Activated CD8-positive, alpha-beta memory T cell treated with anti-CD3 and anti-CD28 coated beads, Interleukin-2, amount 50 U/mL, for 48 hours (primary cell): ENCODE measurements around the gene PRR23E.

Source experiments
- DNase-seq: peaks from one replicate; pipeline ENCODE4 v3.0.0-alpha.2; 2020

PRR23E gene

GRCh38 chr3:127165694-127166485 is 27.0 kb upstream of the PRR23E start:
- DNase-seq, result no peak

DNA sequence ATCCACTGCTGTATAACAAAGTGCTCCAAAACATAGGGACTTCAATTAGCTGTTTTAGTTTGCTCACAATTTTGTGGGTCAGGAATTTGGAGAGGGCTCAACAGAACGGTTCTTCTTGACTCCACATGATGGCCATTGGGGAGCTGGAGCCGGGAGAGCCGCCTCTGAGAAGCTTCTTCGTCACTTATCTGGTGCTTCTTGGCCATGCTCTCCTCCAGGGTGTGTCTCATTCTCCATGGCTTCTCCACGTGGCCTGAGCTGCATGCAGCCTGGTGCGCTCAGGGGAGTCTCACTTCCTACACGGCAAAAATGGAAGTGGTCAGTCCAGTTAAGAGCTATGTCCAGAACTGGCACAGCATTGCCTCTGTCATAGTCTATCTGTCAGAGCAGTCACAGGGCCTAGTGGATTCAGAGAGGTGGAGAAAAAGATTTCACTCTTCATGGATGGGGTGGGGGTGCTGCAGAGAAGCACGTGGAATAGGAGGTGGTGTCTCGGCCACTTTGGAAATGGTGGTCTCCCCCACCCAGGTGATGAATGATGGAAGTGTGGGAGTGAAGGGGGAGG is 26.3 kb upstream of the PRR23E start:
- no peak for DNase-seq

GRCh38 chr3:127167315-127168043 is 25.5 kb upstream of the PRR23E start:
- DNase-seq, result no peak

GRCh38 chr3:127168271-127168670 is 24.7 kb upstream of the PRR23E start:
- DNase-seq, result no peak

DNA sequence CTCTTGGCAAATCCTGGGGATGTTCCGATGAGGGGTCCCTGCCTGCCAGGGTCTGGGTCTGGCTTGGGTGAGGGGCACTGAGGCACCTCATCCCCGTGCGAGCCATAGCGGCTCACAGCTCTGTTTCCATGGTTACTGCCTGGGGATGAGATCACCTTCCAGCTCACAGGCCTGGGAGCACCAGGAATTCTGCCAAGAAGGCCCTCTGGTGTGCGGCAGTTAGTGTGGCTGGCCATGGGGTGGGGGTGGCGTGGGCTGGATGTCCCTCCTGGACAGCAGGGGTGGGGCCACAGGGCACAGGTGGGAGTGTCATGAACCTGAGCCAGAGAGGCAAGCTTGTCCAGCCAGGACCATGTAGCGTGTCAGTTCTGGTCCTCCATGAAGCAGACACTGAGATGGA is 22.1 kb upstream of the PRR23E start:
- DNase-seq, result no peak

DNA sequence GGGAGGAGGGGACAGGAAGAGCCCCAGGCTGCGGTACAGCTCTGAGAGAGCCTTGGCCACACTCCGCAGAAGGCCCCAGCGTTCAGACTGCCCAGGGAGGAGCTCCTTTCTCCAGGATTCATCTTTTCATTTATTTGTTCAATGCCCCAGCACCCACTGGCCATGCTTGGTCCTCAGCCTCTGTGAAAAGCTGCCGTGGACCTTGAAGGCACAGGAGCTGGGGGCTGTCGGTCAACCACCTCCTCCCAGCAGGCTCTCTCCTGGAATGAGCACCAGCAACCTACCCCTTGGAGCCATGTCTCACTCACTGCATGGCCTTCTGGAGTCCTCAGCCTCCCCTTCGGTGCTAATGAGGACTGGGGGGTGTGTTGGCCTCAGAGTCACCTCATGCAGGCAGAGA is 21.6 kb upstream of the PRR23E start:
- no peak for DNase-seq

DNA sequence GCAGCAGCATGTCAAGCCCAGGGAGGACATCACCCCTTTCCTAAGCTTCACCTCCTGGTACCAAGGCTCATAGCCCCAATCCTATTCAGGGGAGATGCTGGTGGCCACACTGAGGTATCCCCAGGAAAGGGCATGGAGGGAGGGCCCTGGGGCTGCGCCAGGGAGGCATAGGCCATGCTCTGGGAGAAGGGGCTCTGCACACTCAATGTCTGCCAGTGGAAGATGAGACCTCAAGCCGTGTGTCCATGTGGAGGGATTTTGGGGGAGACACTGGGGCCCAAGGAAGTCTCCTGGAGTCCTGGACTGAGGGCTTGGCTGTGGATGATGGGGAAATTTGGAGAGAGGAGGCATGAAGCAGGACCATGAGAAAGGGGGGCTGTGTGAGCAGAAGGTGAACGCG is 21.2 kb upstream of the PRR23E start:
- DNase-seq, result no peak

DNA sequence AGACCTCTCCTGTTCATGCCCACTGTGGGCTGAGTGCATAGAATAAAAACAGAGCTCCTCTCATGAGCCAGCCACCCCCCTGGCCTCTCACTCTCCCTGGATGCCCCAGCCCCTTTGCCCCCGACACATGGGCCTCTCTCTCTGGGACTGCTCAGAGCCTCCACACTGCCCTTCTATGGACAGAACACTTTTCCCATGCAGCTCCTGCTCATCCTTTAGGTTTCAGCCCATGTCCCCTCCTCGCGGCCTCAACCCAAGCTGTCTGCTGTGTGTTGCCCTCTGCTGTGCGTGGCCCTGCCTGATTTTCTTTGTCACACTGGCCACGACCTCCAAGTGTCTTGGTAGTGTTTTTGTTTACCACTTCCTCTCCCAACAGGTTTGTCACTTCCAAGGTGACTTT is 20.7 kb upstream of the PRR23E start:
- no peak for DNase-seq

DNA sequence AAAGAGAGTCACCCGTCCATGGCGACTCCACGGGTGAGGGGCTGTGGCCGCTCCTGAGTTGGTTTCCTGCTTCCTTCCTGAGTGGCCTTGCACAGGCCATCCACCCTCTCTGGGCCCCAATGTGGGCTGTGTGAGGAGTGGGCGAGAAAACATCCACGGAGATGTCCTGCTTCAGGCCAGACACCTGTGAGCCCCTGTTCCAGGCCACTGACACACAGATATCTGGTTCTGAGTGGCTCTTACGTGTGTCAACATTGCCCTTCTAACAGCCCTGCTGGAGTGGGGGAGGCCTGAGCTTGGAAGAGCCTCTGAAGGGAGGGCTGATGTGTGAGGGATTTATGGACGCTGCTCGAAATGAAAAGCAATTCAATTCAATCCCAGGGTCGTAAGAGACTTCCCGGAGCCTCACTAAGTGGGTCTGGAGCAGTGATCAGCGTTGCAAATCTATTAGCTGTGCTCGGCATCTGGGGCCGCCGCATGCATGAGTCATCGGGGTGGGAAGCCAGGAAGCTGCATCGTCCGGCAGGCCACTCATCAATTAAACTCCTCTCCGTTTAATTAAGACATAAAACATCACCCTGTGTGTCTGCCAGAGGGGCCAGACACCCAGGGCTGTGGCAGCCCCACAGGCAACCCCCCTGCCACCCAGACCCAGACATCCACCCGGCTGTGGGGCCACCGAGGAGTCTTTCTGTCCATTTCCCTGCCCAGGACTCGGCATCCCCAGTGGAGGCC is 20.0 kb upstream of the PRR23E start:
- no peak for DNase-seq

- no peak for DNase-seq
Observed at GRCh38 chr3:127173516-127174166, 19.3 kb upstream of the PRR23E start.

- DNase-seq, result no peak
Observed at GRCh38 chr3:127174284-127174683, 18.6 kb upstream of the PRR23E start.

DNA sequence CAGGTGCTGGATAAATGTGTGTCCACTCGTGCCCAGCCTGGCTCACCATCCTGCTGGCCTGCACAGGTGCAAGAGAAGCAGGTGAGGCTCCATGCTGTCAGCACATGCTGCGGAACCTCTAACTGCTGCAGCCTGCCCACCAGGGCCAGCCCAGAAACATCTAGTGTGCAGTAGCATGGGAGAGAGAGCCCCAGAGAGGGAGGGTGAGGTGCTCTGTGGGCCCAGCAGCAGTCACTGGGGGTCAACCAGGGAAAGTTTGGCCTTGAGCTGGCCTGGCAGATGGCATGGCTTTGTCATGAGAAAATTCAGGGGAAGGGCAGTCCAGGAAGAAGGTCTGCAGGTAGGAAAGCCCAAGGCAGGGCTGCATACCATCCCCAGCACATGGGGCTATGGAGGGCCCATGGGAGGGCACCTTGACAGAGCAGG is 18.2 kb upstream of the PRR23E start:
- no peak for DNase-seq

GRCh38 chr3:127175272-127175671 is 17.7 kb upstream of the PRR23E start:
- no peak for DNase-seq

DNA sequence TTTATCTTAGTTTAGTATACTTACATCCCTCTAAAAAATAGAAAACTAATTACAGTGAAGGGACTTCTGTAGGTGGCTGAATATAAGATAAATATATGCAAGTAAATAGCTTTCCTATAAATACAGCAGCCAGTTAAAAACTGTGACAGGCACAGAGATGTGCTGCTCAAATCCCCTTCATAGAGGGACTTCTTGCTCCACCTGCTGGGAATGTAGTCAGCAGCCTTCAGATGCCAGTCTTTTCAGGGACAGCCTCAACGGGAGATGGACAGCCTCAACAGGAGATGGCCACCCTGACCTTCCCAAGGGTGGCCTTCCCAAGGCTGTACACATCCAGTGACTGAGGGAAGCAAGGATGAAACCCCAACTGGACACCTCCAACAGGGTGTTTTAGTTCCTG is 15.7 kb upstream of the PRR23E start:
- DNase-seq, result no peak

GRCh38 chr3:127180859-127181258 is 12.1 kb upstream of the PRR23E start:
- no peak for DNase-seq

DNA sequence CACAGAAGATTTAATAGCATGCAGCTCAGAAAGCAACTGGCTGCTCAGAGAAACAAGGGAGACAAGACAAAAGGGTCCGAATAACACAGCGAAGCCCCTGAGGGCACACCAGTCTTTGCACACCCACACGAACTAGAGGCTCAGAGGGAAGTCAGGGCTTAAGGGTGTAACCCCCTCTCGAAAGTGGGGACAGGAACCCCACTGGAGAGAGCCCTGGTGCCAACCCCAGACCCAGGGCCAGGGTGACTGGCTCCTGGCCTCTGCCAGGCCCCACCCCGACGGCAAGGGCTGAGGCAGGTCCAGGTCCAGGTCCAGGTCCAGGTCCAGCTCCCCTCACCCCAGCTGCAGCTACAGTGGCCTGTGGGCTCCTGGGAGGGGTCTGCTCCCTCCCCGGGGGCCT is 10.5 kb upstream of the PRR23E start:
- DNase-seq, result no peak

DNA sequence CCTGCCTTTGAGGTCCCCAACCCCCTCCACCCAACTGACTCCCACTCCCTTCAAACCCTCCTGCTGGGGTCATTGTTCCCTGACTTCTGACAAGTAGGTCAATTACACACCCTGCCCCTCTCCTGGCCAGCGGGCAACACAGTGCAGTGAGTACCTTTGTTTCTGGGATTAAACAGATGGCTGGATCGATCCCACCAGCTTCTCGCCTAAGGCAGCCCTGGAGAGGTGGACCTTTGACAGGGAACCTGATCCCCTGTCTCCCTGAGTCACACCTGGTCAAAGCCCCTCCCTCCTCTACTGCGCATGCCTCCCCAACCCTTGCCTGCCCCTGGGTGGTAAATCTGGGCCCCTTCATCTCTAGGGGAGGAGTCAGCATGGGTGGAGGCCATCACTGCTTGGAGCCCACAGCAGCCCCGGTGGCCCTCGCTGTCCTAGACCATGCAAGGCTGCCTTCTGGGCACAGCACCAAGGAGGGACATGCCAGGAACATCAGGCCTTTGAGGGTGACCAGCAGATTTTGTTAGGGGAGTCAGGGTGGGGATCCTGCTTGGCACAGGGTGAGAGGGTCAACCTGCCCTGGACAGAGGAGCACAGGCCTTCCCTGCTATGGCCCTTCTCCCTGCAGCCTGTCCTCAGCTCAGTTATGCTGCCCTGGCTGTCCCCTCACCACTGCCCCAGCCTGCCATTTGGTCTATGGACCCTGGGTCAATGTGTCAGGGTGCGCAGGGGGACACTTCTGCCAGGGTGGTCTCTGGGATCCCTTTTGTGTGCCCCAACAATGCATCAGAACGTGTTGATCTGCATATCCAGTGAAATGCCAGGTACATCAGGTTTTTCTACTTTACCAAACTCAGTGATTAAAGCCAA is 9.8 kb upstream of the PRR23E start:
- DNase-seq, result no peak

DNA sequence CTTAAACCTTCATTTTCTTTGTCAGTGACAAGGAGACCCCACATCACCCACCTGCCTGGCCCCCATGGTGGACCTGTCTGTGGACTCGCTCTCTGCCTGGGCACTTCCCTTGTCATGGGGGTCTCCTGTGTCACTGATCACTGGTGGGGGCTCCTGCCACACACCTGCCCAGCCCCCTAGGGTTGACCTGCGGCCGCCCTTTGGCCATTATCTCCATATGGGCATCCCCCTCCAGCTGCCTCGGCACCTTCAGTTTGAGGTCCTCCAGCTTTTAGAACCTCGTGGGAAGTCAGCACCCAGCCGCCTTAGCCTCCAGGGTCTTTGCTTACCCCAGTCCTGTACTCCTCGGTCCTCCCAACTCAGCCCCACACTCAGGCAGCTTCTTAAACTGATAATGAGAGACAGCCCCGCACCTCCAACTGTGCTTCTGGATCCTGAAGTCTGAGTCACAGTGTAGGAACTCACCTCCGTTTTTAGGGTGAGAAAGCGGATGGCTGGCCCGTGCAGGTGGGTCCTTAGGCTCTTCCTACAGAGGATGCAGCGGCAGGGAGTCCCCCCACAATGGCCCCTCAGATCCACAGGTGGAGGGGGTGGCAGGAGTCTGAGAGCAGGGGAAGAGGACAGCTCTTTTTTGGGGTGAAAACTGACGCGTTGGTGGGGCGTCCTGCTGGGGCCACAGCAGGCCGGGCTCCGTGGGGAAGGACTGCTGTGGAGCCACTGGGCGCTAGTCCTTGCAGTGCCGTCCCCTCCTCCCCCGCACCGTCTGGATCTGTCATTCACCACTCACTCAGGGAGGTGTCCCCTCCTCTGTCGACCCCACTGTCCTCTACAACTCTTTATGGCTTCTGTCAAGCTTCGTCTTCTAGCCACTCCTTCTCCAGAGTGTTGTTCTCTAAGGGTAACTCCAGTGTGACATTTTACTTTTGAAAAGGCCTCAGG is 8.7 kb upstream of the PRR23E start:
- no peak for DNase-seq

GRCh38 chr3:127184870-127185216 is 8.1 kb upstream of the PRR23E start:
- DNase-seq, result no peak

DNA sequence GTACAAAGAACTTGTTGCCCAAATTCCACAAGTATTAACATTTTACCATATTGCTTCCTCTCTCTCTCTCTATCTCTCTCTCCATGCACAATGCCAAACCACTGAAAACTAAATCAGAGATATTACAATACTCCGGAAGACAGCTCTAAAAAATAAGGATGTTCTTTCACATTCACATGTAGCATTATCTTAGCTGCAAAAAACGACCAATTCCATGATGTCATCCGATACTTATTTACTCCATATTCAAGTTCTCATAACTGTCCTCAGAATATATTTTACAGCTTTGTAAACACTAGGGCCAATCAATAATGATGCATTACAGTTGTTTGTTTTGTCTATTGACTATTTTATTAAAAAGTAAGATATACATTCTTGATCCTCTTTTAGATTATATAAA is 7.7 kb upstream of the PRR23E start:
- DNase-seq, result no peak
